Measurements from ENCODE around the gene FRAT2. TPM values are rescaled to one million over a fixed set of nuclear protein-coding genes. Genes with fewer than 3 reads are reported as not detected.

Gene FRAT2
- total RNA-seq, 1 experiment from 2014 or later, result 4.7 TPM

- intact Hi-C loops (cut with micrococcal nuclease; ENCODE audit: unreplicated experiment), result no loop called here
- POLR2A ChIA-PET (ENCODE audit: low non-redundant PET), result no interaction called here
- Histone ChIP-seq H3K27ac (ENCODE audit: low read depth, low read length, poor library complexity, severe bottlenecking) (no peak overlapping the region), H3K4me1 (ENCODE audit: insufficient read depth, low read length, poor library complexity, severe bottlenecking) (no peaks in the 10 kb centered on the region), H3K9me3 (ENCODE audit: low read depth, low read length, poor library complexity, severe bottlenecking) (no peaks in the 10 kb centered on the region), H3K4me3 (ENCODE audit: low read depth, low read length, poor library complexity, severe bottlenecking) (no peak overlapping the region), H3K27me3 (replicated peaks; ENCODE audit: insufficient read depth, low read depth, low read length, poor library complexity) (no peaks in the 10 kb centered on the region), H3K36me3 (ENCODE audit: insufficient read depth, low read length, poor library complexity, severe bottlenecking) (peaks cover 16% of the 10 kb centered on the region)
- CTCF ChIA-PET, result no interaction called here
- BruUV-seq (replicated peaks), result no TSS peak
- no peak for TF ChIP-seq EZH2 (IDR thresholded peaks at IDR 0.05; ENCODE audit: borderline replicate concordance, low read depth, low read length, poor library complexity, severe bottlenecking)
- no peak for TF ChIP-seq CTCF (conservative IDR thresholded peaks at IDR 0.05; ENCODE audit: low read depth, low read length)
- DNase-seq (ENCODE audit: low spot score), result no peak
Measured at GRCh38 chr10:97380516-97380915, 46.0 kb upstream of the FRAT2 start.

- H3K4me3 ChIP-seq (ENCODE audit: low read depth, low read length, poor library complexity, severe bottlenecking), result no peak overlapping the region
- ChIA-PET POLR2A (ENCODE audit: low non-redundant PET) (no interaction called here), CTCF (interaction anchor here (0.6 kb wide), 1 partner anchor 22 kb away, joined by 3 read pairs; no protein-coding TSS in a partner anchor)
- TF ChIP-seq EZH2 (IDR thresholded peaks at IDR 0.05; ENCODE audit: borderline replicate concordance, low read depth, low read length, poor library complexity, severe bottlenecking) (no peak), CTCF (conservative IDR thresholded peaks at IDR 0.05; ENCODE audit: low read depth, low read length) (no peak)
- H3K27me3 ChIP-seq (replicated peaks; ENCODE audit: insufficient read depth, low read depth, low read length, poor library complexity), result no peaks in the 10 kb centered on the region
- intact Hi-C loops (cut with micrococcal nuclease; ENCODE audit: unreplicated experiment), result no loop called here
- H3K4me1 ChIP-seq (ENCODE audit: insufficient read depth, low read length, poor library complexity, severe bottlenecking), result no peaks in the 10 kb centered on the region
- no peaks in the 10 kb centered on the region for H3K9me3 ChIP-seq (ENCODE audit: low read depth, low read length, poor library complexity, severe bottlenecking)
- DNase-seq (ENCODE audit: low spot score), result no peak
- H3K27ac ChIP-seq (ENCODE audit: low read depth, low read length, poor library complexity, severe bottlenecking), result no peak overlapping the region
- H3K36me3 ChIP-seq (ENCODE audit: insufficient read depth, low read length, poor library complexity, severe bottlenecking), result peaks cover 21% of the 10 kb centered on the region
- no TSS peak for BruUV-seq (replicated peaks)
Measured at GRCh38 chr10:97378933-97379921, 44.7 kb upstream of the FRAT2 start.

GRCh38 chr10:97376413-97376812, 41.9 kb upstream of the FRAT2 start:
- Histone ChIP-seq H3K4me1 (ENCODE audit: insufficient read depth, low read length, poor library complexity, severe bottlenecking) (no peaks in the 10 kb centered on the region), H3K27ac (ENCODE audit: low read depth, low read length, poor library complexity, severe bottlenecking) (no peak overlapping the region), H3K36me3 (ENCODE audit: insufficient read depth, low read length, poor library complexity, severe bottlenecking) (peaks cover 45% of the 10 kb centered on the region), H3K9me3 (ENCODE audit: low read depth, low read length, poor library complexity, severe bottlenecking) (no peaks in the 10 kb centered on the region), H3K27me3 (replicated peaks; ENCODE audit: insufficient read depth, low read depth, low read length, poor library complexity) (no peaks in the 10 kb centered on the region), H3K4me3 (ENCODE audit: low read depth, low read length, poor library complexity, severe bottlenecking) (no peak overlapping the region)
- CTCF ChIA-PET, result no interaction called here
- BruUV-seq (replicated peaks), result no TSS peak
- no peak for DNase-seq (ENCODE audit: low spot score)
- TF ChIP-seq EZH2 (IDR thresholded peaks at IDR 0.05; ENCODE audit: borderline replicate concordance, low read depth, low read length, poor library complexity, severe bottlenecking), result no peak
- no peak for TF ChIP-seq CTCF (conservative IDR thresholded peaks at IDR 0.05; ENCODE audit: low read depth, low read length)
- POLR2A ChIA-PET (ENCODE audit: low non-redundant PET), result no interaction called here
- intact Hi-C loops (cut with micrococcal nuclease; ENCODE audit: unreplicated experiment), result no loop called here

Data from A673 (cell line).